ES-I3 (cell line): ENCODE measurements around the gene POLQ.
"Not testable (repeated sequence)": the region's sequence is repeated elsewhere in the genome, so short reads cannot be mapped to it uniquely, and the experiment has no call there.

Experiments used
- H3K36me3 ChIP-seq: 2 replicates; pipeline ENCODE4 v1.6.1; 2013; ENCODE audit warnings: mild to moderate bottlenecking, low read length, control low read depth, moderate library complexity; ENCODE audit not compliant: insufficient read depth
- H3K4me1 ChIP-seq: 2 replicates; pipeline ENCODE4 v1.6.1; 2013; ENCODE audit warnings: mild to moderate bottlenecking, control low read depth, low read length; ENCODE audit not compliant: insufficient read depth
- H3K9ac ChIP-seq: 2 replicates; pipeline ENCODE4 v1.6.1; 2013; ENCODE audit warnings: low read depth, mild to moderate bottlenecking, low read length, moderate library complexity
- H3K9me3 ChIP-seq: 2 replicates; pipeline ENCODE4 v1.6.1; 2013; ENCODE audit warnings: mild to moderate bottlenecking, low read length, moderate library complexity; ENCODE audit not compliant: control insufficient read depth, insufficient read depth

Gene POLQ

GRCh38 chr3:121488628-121489027, 57.2 kb downstream of the POLQ start:
- peaks cover 24% of the 10 kb centered on the region for H3K36me3 ChIP-seq
- no peak overlapping the region for H3K9ac ChIP-seq
- no peaks in the 10 kb centered on the region for H3K9me3 ChIP-seq

GRCh38 chr3:121483290-121483689, 62.5 kb downstream of the POLQ start:
- Histone ChIP-seq H3K4me1 (no peaks in the 10 kb centered on the region), H3K9ac (no peak overlapping the region), H3K9me3 (no peaks in the 10 kb centered on the region), H3K36me3 (peaks cover 10% of the 10 kb centered on the region)

More at GRCh38 chr3:121488628-121489027, 57.2 kb downstream of the POLQ start:
- H3K4me1 ChIP-seq = no peaks in the 10 kb centered on the region

GRCh38 chr3:121482660-121483059, 63.1 kb downstream of the POLQ start:
- Histone ChIP-seq H3K4me1 (no peaks in the 10 kb centered on the region), H3K9me3 (no peaks in the 10 kb centered on the region), H3K36me3 (peaks cover 10% of the 10 kb centered on the region), H3K9ac (no peak overlapping the region)

GRCh38 chr3:121481106-121481880, 64.5 kb downstream of the POLQ start:
- Histone ChIP-seq H3K4me1 (no peaks in the 10 kb centered on the region), H3K9ac (no peak overlapping the region), H3K9me3 (no peaks in the 10 kb centered on the region), H3K36me3 (peaks cover 14% of the 10 kb centered on the region)

- H3K9me3 ChIP-seq = no peaks in the 10 kb centered on the region
- no peaks in the 10 kb centered on the region for H3K4me1 ChIP-seq
- peaks cover 14% of the 10 kb centered on the region; the same call in 1 of the 2 replicates for H3K36me3 ChIP-seq
- no peak overlapping the region for H3K9ac ChIP-seq
These were observed 68.2 kb downstream of the POLQ start for GRCh38 chr3:121477589-121477988.

GRCh38 chr3:121473001-121473400, 72.8 kb downstream of the POLQ start:
- no peaks in the 10 kb centered on the region for H3K9me3 ChIP-seq
- no peak overlapping the region for H3K9ac ChIP-seq
- H3K4me1 ChIP-seq = no peaks in the 10 kb centered on the region
- H3K36me3 ChIP-seq = peaks cover 13% of the 10 kb centered on the region

GRCh38 chr3:121467085-121467484, 78.7 kb downstream of the POLQ start:
- H3K4me1 ChIP-seq = no peaks in the 10 kb centered on the region
- peaks cover 13% of the 10 kb centered on the region; the same call in 1 of the 2 replicates for H3K36me3 ChIP-seq
- no peak overlapping the region for H3K9ac ChIP-seq
- H3K9me3 ChIP-seq = no peaks in the 10 kb centered on the region

GRCh38 chr3:121463745-121464144, 82.0 kb downstream of the POLQ start:
- Histone ChIP-seq H3K4me1 (no peaks in the 10 kb centered on the region), H3K36me3 (peaks cover 20% of the 10 kb centered on the region), H3K9ac (no peak overlapping the region), H3K9me3 (no peaks in the 10 kb centered on the region)

GRCh38 chr3:121462565-121462964, 83.2 kb downstream of the POLQ start:
- no peak overlapping the region for H3K9ac ChIP-seq
- no peaks in the 10 kb centered on the region; the same call in 1 of the 2 replicates for H3K9me3 ChIP-seq
- peaks cover 22% of the 10 kb centered on the region for H3K36me3 ChIP-seq
- no peaks in the 10 kb centered on the region for H3K4me1 ChIP-seq

- H3K4me1 ChIP-seq, H3K9ac ChIP-seq, H3K9me3 ChIP-seq, H3K36me3 ChIP-seq: not testable (repeated sequence)
These were observed 94.0 kb downstream of the POLQ start for GRCh38 chr3:121451752-121452151.

- Histone ChIP-seq H3K9ac (no peak overlapping the region), H3K36me3 (no peaks in the 10 kb centered on the region), H3K9me3 (no peaks in the 10 kb centered on the region), H3K4me1 (no peaks in the 10 kb centered on the region)
These were observed 102.3 kb downstream of the POLQ start for GRCh38 chr3:121443456-121443855.

GRCh38 chr3:121436641-121437040, 109.1 kb downstream of the POLQ start:
- Histone ChIP-seq H3K9me3 (no peaks in the 10 kb centered on the region), H3K36me3 (peaks cover 6% of the 10 kb centered on the region), H3K9ac (no peak overlapping the region), H3K4me1 (no peaks in the 10 kb centered on the region)

GRCh38 chr3:121436074-121436473, 109.7 kb downstream of the POLQ start:
- Histone ChIP-seq H3K9ac (no peak overlapping the region), H3K36me3 (peaks cover 6% of the 10 kb centered on the region), H3K4me1 (no peaks in the 10 kb centered on the region), H3K9me3 (no peaks in the 10 kb centered on the region)

GRCh38 chr3:121431726-121432517, 113.9 kb downstream of the POLQ start:
- H3K4me1 ChIP-seq = no peaks in the 10 kb centered on the region
- no peak overlapping the region for H3K9ac ChIP-seq
- no peaks in the 10 kb centered on the region for H3K9me3 ChIP-seq
- peaks cover 21% of the 10 kb centered on the region for H3K36me3 ChIP-seq
